Prostate gland (tissue), 2 donors: Measurements from ENCODE around the gene DNLZ.

Experiments
- POLR2A ChIP-seq: fragments of 450-650 bp; IDR thresholded peaks from one replicate; pipeline ENCODE4 v1.6.1; 2016; ENCODE audit warnings: antibody characterized with exemption, mild to moderate bottlenecking
- POLR2AphosphoS5 ChIP-seq: sonication (generic); formaldehyde crosslinking; IDR thresholded peaks from one replicate; pipeline ENCODE4 v1.6.1; 2017; ENCODE audit warnings: antibody characterized with exemption
- TF ChIP-seq, protein P1 (sequence below), 4 experiments: fragments of 200-600 bp in 2 of 4; fragments of 450-650 bp in 2 of 4; sonication (generic) in 2 of 4; IDR thresholded peaks; 1 replicate in 3 of 4; 2 replicates in 1 of 4; pipeline ENCODE4 v1.5.1; 2016 to 2019; ENCODE audit warnings: antibody characterized with exemption in 4 of 4, mild to moderate bottlenecking in 2 of 4, moderate library complexity in 2 of 4

DNA sequence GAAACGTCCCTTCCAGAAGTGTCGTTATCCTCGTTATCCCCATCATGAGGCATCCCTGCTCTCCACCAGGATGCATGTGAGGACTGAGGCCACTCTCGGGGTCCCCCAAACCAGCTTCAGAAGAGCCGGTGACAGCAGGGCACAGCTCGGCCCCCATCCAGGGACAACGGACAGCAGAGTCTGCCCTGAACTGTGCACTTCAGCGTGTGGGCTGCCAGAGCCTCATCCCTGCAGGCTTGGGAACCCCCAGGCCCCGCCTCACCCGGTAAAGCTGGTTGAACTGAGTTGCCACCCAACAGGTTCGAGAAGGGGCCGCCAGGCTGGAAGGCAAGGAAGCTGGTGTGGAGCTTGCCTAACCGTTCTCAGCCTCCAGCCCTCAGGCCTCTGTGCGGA lies 10.6 kb upstream of the DNLZ start:
- TF ChIP-seq, protein P1, sequence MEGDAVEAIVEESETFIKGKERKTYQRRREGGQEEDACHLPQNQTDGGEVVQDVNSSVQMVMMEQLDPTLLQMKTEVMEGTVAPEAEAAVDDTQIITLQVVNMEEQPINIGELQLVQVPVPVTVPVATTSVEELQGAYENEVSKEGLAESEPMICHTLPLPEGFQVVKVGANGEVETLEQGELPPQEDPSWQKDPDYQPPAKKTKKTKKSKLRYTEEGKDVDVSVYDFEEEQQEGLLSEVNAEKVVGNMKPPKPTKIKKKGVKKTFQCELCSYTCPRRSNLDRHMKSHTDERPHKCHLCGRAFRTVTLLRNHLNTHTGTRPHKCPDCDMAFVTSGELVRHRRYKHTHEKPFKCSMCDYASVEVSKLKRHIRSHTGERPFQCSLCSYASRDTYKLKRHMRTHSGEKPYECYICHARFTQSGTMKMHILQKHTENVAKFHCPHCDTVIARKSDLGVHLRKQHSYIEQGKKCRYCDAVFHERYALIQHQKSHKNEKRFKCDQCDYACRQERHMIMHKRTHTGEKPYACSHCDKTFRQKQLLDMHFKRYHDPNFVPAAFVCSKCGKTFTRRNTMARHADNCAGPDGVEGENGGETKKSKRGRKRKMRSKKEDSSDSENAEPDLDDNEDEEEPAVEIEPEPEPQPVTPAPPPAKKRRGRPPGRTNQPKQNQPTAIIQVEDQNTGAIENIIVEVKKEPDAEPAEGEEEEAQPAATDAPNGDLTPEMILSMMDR (IDR thresholded peaks at IDR 0.05), result no peak
- TF ChIP-seq POLR2A (no peak), POLR2AphosphoS5 (no peak)
